Stimulated activated CD4-positive, alpha-beta T cell treated with anti-CD3 and anti-CD28 coated beads, Interleukin-12 subunit alpha, Interleukin-12 subunit beta, amount 100 ng/mL, for 48 hours (primary cell): ENCODE data around the gene PLEKHN1.
A peak's percentile ranks its signal among the peaks of the same experiment; 100 is the strongest.
"Not testable (repeated sequence)": the region's sequence is repeated elsewhere in the genome, so short reads cannot be mapped to it uniquely, and the experiment has no call there.

Experiments used
- DNase-seq, 3 donors: peaks; one replicate each; pipeline ENCODE4 v3.0.0-alpha.2; 2020; ENCODE audit warnings: low read depth in 2 of 3, low spot score in 1 of 3

The PLEKHN1 gene

GRCh38 chr1:942411-942821 lies 23.9 kb upstream of the PLEKHN1 start:
- no peak for DNase-seq

GRCh38 chr1:942864-943533 lies 23.3 kb upstream of the PLEKHN1 start:
- no peak for DNase-seq

GRCh38 chr1:943545-944340 lies 22.5 kb upstream of the PLEKHN1 start:
- no peak for DNase-seq

GRCh38 chr1:944341-945325 lies 21.6 kb upstream of the PLEKHN1 start:
- DNase-seq: no peak

GRCh38 chr1:945688-946556 lies 20.4 kb upstream of the PLEKHN1 start:
- no peak for DNase-seq

GRCh38 chr1:946811-947210 lies 19.5 kb upstream of the PLEKHN1 start:
- DNase-seq: not testable (repeated sequence)

GRCh38 chr1:947958-948357 lies 18.3 kb upstream of the PLEKHN1 start:
- DNase-seq: no peak

- DNase-seq: no peak
Observed at GRCh38 chr1:950268-950667, 16.0 kb upstream of the PLEKHN1 start.

GRCh38 chr1:950881-951280 lies 15.4 kb upstream of the PLEKHN1 start:
- DNase-seq: no peak

- no peak for DNase-seq
Observed at GRCh38 chr1:951364-951763, 14.9 kb upstream of the PLEKHN1 start.

GRCh38 chr1:952201-952600 lies 14.1 kb upstream of the PLEKHN1 start:
- DNase-seq: no peak

- DNase-seq: no peak
Observed at GRCh38 chr1:952603-953002, 13.7 kb upstream of the PLEKHN1 start.

- no peak for DNase-seq
Observed at GRCh38 chr1:953524-954320, 12.6 kb upstream of the PLEKHN1 start.

- no peak for DNase-seq
Observed at GRCh38 chr1:954927-955326, 11.4 kb upstream of the PLEKHN1 start.

GRCh38 chr1:955474-955873 lies 10.8 kb upstream of the PLEKHN1 start:
- DNase-seq: no peak

- no peak for DNase-seq
Observed at GRCh38 chr1:956636-957035, 9.6 kb upstream of the PLEKHN1 start.

- peak; percentile 92 to 99 (median 96) for DNase-seq
Observed at GRCh38 chr1:958823-959730, 7.2 kb upstream of the PLEKHN1 start, which contains the start of gene NOC2L. TSS of gene NOC2L (minus strand) at chr1:959256. CDS start at chr1:959240, 16 bp downstream.

GRCh38 chr1:959731-960362 lies 6.4 kb upstream of the PLEKHN1 start:
- DNase-seq: no peak
